ENCODE data around the gene MALT1. TPM values are rescaled to one million over a fixed set of nuclear protein-coding genes. Genes with fewer than 3 reads are reported as not detected.

Gene MALT1
- total and polyA plus RNA-seq, 2 experiments from 2014 or later: 5.2 to 18.8 TPM

GRCh38 chr18:58716060-58716756 is 44.9 kb downstream of the MALT1 start:
- Histone ChIP-seq H3F3A (replicated peaks; ENCODE audit: low read depth) (no peaks in the 10 kb centered on the region), H3K9me2 (ENCODE audit: insufficient read depth) (no peaks in the 10 kb centered on the region), H3K4me3 (no peak overlapping the region), H3K4me2 (no peak overlapping the region), H3K36me3 (ENCODE audit: insufficient read depth) (no peaks in the 10 kb centered on the region), H2AFZ (no peak overlapping the region), H3K79me2 (replicated peaks; ENCODE audit: insufficient read depth) (no peaks in the 10 kb centered on the region), H3K27ac (ENCODE audit: low read depth) (no peak overlapping the region), H3K27me3 (ENCODE audit: insufficient read depth) (no peaks in the 10 kb centered on the region), H3K4me1 (ENCODE audit: insufficient read depth) (no peaks in the 10 kb centered on the region; the same call in 1 of the 2 replicates), H4K20me1 (replicated peaks; ENCODE audit: insufficient read depth) (no peaks in the 10 kb centered on the region)
- DNase-seq (ENCODE audit: low spot score) (no peak), ATAC-seq (no peak)
- no peak for TF ChIP-seq POLR2AphosphoS5 (IDR thresholded peaks at IDR 0.05; ENCODE audit: low read depth)
- TF ChIP-seq CREB1 (CRISPR knock-in tag; IDR thresholded peaks at IDR 0.05; ENCODE audit: low read depth): no peak
- TF ChIP-seq STAT1 (IDR thresholded peaks at IDR 0.05; ENCODE audit: unreplicated experiment): no peak
- Mint-ChIP-seq H3K27ac (no peak overlapping the region), H3K36me3 (ENCODE audit: low read depth) (no peaks in the 10 kb centered on the region), H3K4me3 (no peak overlapping the region), H3K27me3 (ENCODE audit: insufficient read depth, low read depth, poor library complexity) (peaks cover 2% of the 10 kb centered on the region), H3K4me1 (peaks cover 14% of the 10 kb centered on the region), H3K9me3 (no peaks in the 10 kb centered on the region)

DNA sequence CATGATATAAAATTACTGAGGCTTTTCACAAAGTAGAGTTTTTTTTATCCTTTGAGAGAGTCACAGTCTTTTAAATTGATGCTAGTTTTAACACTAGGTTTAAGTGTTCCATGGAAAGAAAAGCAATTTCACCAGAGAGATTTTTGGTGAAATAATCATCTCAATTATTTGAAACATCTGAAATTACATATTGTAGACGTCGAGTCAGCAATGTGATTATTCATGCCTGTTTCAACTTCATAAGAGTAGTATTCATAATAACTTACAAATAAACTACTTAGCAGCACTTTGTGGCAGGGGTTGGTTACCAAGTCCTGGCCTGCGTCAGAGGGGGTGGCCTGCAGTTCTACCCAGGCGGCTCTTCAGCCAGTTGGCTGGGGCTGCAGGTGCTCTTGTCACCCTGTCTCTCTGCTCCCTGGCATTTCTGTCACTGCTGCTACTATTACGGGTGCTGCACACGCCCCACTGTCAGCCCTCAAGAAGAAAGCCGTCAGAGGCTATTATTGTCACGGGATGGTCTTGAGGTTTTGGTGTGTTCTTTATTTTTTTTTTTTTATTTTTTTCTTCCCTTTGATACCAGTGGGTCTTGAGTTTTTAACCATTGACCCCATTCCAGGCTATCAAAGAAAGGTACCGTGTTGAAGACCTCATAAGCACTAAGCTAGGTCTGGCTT is 50.4 kb downstream of the MALT1 start:
- Mint-ChIP-seq H3K4me3 (no peak overlapping the region), H3K36me3 (ENCODE audit: low read depth) (no peaks in the 10 kb centered on the region), H3K4me1 (peaks cover 8% of the 10 kb centered on the region), H3K27ac (no peak overlapping the region), H3K9me3 (no peaks in the 10 kb centered on the region), H3K27me3 (ENCODE audit: insufficient read depth, low read depth, poor library complexity) (peaks cover 2% of the 10 kb centered on the region)
- Histone ChIP-seq H3K27ac (ENCODE audit: low read depth) (peak overlapping the region; percentile 24; the same call in 1 of the 2 replicates), H4K20me1 (replicated peaks; ENCODE audit: insufficient read depth) (no peaks in the 10 kb centered on the region), H3F3A (replicated peaks; ENCODE audit: low read depth) (no peaks in the 10 kb centered on the region), H3K9me2 (ENCODE audit: insufficient read depth) (no peaks in the 10 kb centered on the region), H3K36me3 (ENCODE audit: insufficient read depth) (no peaks in the 10 kb centered on the region), H3K4me1 (ENCODE audit: insufficient read depth) (no peaks in the 10 kb centered on the region), H2AFZ (no peak overlapping the region), H3K4me3 (no peak overlapping the region), H3K4me2 (no peak overlapping the region), H3K27me3 (ENCODE audit: insufficient read depth) (no peaks in the 10 kb centered on the region), H3K79me2 (replicated peaks; ENCODE audit: insufficient read depth) (no peaks in the 10 kb centered on the region)
- DNase-seq (ENCODE audit: low spot score): no peak
- TF ChIP-seq ETS1 (IDR thresholded peaks at IDR 0.05): no peak
- ATAC-seq: no peak

GRCh38 chr18:58723810-58724602 is 52.7 kb downstream of the MALT1 start:
- no peak overlapping the region for H3K4me3 Mint-ChIP-seq
- DNase-seq (ENCODE audit: low spot score): no peak
- H3K27me3 Mint-ChIP-seq (ENCODE audit: insufficient read depth, low read depth, poor library complexity): peaks cover 2% of the 10 kb centered on the region

More at GRCh38 chr18:58723810-58724602, 52.7 kb downstream of the MALT1 start:
- Histone ChIP-seq H3K9me2 (ENCODE audit: insufficient read depth) (no peaks in the 10 kb centered on the region), H2AFZ (no peak overlapping the region), H3K4me2 (no peak overlapping the region), H3F3A (replicated peaks; ENCODE audit: low read depth) (no peaks in the 10 kb centered on the region), H3K36me3 (ENCODE audit: insufficient read depth) (no peaks in the 10 kb centered on the region), H3K27me3 (ENCODE audit: insufficient read depth) (no peaks in the 10 kb centered on the region), H3K4me3 (no peak overlapping the region), H3K4me1 (ENCODE audit: insufficient read depth) (no peaks in the 10 kb centered on the region), H4K20me1 (replicated peaks; ENCODE audit: insufficient read depth) (no peaks in the 10 kb centered on the region), H3K27ac (ENCODE audit: low read depth) (no peak overlapping the region), H3K79me2 (replicated peaks; ENCODE audit: insufficient read depth) (no peaks in the 10 kb centered on the region)
- no peaks in the 10 kb centered on the region for H3K9me3 Mint-ChIP-seq
- peaks cover 6% of the 10 kb centered on the region; the same call in 2 of the 3 replicates for H3K4me1 Mint-ChIP-seq
- H3K27ac Mint-ChIP-seq: no peak overlapping the region
- no peak for TF ChIP-seq NANOG (IDR thresholded peaks at IDR 0.05; ENCODE audit: borderline replicate concordance)
- TF ChIP-seq JUNB (IDR thresholded peaks at IDR 0.05; ENCODE audit: unreplicated experiment): no peak
- no peak for TF ChIP-seq ZNF114 (CRISPR knock-in tag; IDR thresholded peaks at IDR 0.05)
- TF ChIP-seq EZH2 (IDR thresholded peaks at IDR 0.05; ENCODE audit: low read depth, unreplicated experiment): no peak
- TF ChIP-seq CREB1 (CRISPR knock-in tag; IDR thresholded peaks at IDR 0.05; ENCODE audit: low read depth): no peak
- no peak for TF ChIP-seq STAT1 (IDR thresholded peaks at IDR 0.05; ENCODE audit: unreplicated experiment)
- no peak for TF ChIP-seq REST (IDR thresholded peaks at IDR 0.05; ENCODE audit: unreplicated experiment)
- no peak for TF ChIP-seq ZNF331 (CRISPR knock-in tag; IDR thresholded peaks at IDR 0.05; ENCODE audit: low read depth)
- no peak for TF ChIP-seq EZH2phosphoT487 (IDR thresholded peaks at IDR 0.05; ENCODE audit: unreplicated experiment)
- no peaks in the 10 kb centered on the region for H3K36me3 Mint-ChIP-seq (ENCODE audit: low read depth)
- no peak for ATAC-seq
